Upper lobe of left lung (tissue), 6 donors: ENCODE results near the gene HIBADH. TPM values are rescaled to one million over a fixed set of nuclear protein-coding genes. Genes with fewer than 3 reads are reported as not detected.
A peak's percentile ranks its signal among the peaks of the same experiment; 100 is the strongest.

Source experiments
- ATAC-seq, 2 donors: fragments of 200-7000 bp; cut with Tn5 transposase; one replicate each; pipeline ENCODE4 v1.9.1; 2022; ENCODE audit warnings: mild to moderate bottlenecking in 2 of 2, moderate library complexity in 2 of 2; ENCODE audit not compliant: low FRiP score in 2 of 2
- DNase-seq, 2 donors: peaks; one replicate each; pipeline ENCODE4 v3.0.0-alpha.2; 2019 to 2020
- H3K27ac ChIP-seq, 4 donors: fragments of 200-600 bp; sonication (generic); one replicate each; pipeline ENCODE4 v1.5.1; 2016 to 2019
- H3K27me3 ChIP-seq, 4 donors: fragments of 200-600 bp; sonication (generic); one replicate each; pipeline ENCODE4 v1.5.1; 2017 to 2019
- H3K36me3 ChIP-seq, 4 donors: fragments of 200-600 bp; sonication (generic); one replicate each; pipeline ENCODE4 v1.5.1; 2016 to 2019
- H3K4me1 ChIP-seq, 4 donors: fragments of 200-600 bp; sonication (generic); one replicate each; pipeline ENCODE4 v1.5.1; 2018 to 2019
- H3K4me3 ChIP-seq, 4 donors: fragments of 200-600 bp; sonication (generic); one replicate each; pipeline ENCODE4 v1.5.1; 2017 to 2019; ENCODE audit warnings: mild to moderate bottlenecking in 2 of 4, moderate library complexity in 1 of 4
- H3K9me3 ChIP-seq, 4 donors: fragments of 200-600 bp; sonication (generic); one replicate each; pipeline ENCODE4 v1.5.1; 2018 to 2019
- EP300 ChIP-seq, 4 donors: sonication (generic); formaldehyde crosslinking; IDR thresholded peaks; one replicate each; pipeline ENCODE4 v1.5.1; 2017; ENCODE audit warnings: antibody characterized with exemption in 4 of 4, control low read depth in 2 of 4
- POLR2A ChIP-seq, 4 donors: fragments of 450-650 bp; IDR thresholded peaks; one replicate each; pipeline ENCODE4 v1.5.1; 2016 to 2017; ENCODE audit warnings: antibody characterized with exemption in 4 of 4, mild to moderate bottlenecking in 2 of 4
- POLR2AphosphoS5 ChIP-seq, 2 donors: sonication (generic); formaldehyde crosslinking; IDR thresholded peaks; one replicate each; pipeline ENCODE4 v1.5.1; 2017; ENCODE audit warnings: antibody characterized with exemption in 2 of 2
- WGBS, 2 donors: methylation state at CpG; one replicate each; pipeline ENCODE4 v1.1.5; 2017 to 2018; 5-methylcytosine and 5-hydroxymethylcytosine counted together
- total RNA-seq, 6 donors: library from RNA; depleted of rRNA in 4 of 6; stranded (reverse); fragments of >200 nt in 4 of 6; gene quantifications; one replicate each; pipeline versions ENCODE4 v1.1.0 to v1.2.1, GENCODE V29; 2016 to 2021
- TF ChIP-seq, protein P1 (sequence below), 6 experiments: fragments of 450-650 bp in 4 of 6; fragments of 200-600 bp in 2 of 6; sonication (generic) in 2 of 6; IDR thresholded peaks; one replicate each; pipeline ENCODE4 v1.5.1; 2016 to 2019; ENCODE audit warnings: antibody characterized with exemption in 6 of 6
- donor health status: DM: no; HTN: no; CAD: no; lungs with moderate emphysema.
- donor health status: DM: no; HTN: yes; CAD: no; lungs with severe emphysema.

The HIBADH gene
- total RNA-seq, 6 donors from 2014 or later, result 7.4 to 26.1 (median 21.8) TPM

DNA sequence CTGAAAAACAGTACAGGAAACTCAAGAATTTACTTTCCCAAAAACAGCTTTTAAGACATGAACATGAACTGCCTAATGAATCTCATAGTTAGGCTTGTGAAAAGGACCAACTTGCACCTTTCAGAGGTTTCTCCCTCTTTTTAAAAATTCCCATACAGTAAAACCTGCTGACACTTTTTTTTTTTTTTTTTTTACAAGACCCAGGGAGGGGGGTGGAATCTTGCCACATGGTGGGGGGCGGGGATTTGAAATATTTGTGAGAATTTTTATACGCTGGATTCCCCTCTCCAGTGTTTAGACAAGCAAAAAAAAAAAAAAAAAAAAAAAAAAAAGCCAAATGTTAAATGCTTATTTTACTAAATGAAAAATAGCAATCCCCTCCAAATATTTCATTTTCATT lies 57.4 kb downstream of the HIBADH start:
- H3K9me3 ChIP-seq, result no peaks in the 10 kb centered on the region
- peak overlapping the region in 1 of 4 donors; percentile 7 for H3K4me3 ChIP-seq
- DNase-seq, result no peak
- TF ChIP-seq POLR2A (IDR thresholded peaks at IDR 0.05) (no peak), EP300 (IDR thresholded peaks at IDR 0.05) (no peak), POLR2AphosphoS5 (IDR thresholded peaks at IDR 0.05) (no peak)
- TF ChIP-seq, protein P1, sequence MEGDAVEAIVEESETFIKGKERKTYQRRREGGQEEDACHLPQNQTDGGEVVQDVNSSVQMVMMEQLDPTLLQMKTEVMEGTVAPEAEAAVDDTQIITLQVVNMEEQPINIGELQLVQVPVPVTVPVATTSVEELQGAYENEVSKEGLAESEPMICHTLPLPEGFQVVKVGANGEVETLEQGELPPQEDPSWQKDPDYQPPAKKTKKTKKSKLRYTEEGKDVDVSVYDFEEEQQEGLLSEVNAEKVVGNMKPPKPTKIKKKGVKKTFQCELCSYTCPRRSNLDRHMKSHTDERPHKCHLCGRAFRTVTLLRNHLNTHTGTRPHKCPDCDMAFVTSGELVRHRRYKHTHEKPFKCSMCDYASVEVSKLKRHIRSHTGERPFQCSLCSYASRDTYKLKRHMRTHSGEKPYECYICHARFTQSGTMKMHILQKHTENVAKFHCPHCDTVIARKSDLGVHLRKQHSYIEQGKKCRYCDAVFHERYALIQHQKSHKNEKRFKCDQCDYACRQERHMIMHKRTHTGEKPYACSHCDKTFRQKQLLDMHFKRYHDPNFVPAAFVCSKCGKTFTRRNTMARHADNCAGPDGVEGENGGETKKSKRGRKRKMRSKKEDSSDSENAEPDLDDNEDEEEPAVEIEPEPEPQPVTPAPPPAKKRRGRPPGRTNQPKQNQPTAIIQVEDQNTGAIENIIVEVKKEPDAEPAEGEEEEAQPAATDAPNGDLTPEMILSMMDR (IDR thresholded peaks at IDR 0.05), result no peak
- no peaks in the 10 kb centered on the region for H3K27me3 ChIP-seq
- no peak for ATAC-seq
- WGBS, 2 donors, result 80 to 86% methylated on average over 2 of the region's 2 CpGs
- peaks cover 0 to 7% (median 2%) of the 10 kb centered on the region in 4 donors for H3K4me1 ChIP-seq
- H3K36me3 ChIP-seq, result no peaks in the 10 kb centered on the region
- H3K27ac ChIP-seq, result no peak overlapping the region

- H3K9me3 ChIP-seq, result no peaks in the 10 kb centered on the region
- no peaks in the 10 kb centered on the region for H3K36me3 ChIP-seq
- ATAC-seq, result no peak
- DNase-seq, result no peak
- WGBS, 2 donors, result 93 to 95% methylated on average over 2 of the region's 2 CpGs
- H3K27me3 ChIP-seq, result no peaks in the 10 kb centered on the region
- peaks cover 0 to 7% (median 2%) of the 10 kb centered on the region in 4 donors for H3K4me1 ChIP-seq
- no peak overlapping the region for H3K4me3 ChIP-seq
- TF ChIP-seq EP300 (IDR thresholded peaks at IDR 0.05), result no peak
- no peak overlapping the region for H3K27ac ChIP-seq
Observed at GRCh38 chr7:27603813-27604212, 58.9 kb downstream of the HIBADH start.

DNA sequence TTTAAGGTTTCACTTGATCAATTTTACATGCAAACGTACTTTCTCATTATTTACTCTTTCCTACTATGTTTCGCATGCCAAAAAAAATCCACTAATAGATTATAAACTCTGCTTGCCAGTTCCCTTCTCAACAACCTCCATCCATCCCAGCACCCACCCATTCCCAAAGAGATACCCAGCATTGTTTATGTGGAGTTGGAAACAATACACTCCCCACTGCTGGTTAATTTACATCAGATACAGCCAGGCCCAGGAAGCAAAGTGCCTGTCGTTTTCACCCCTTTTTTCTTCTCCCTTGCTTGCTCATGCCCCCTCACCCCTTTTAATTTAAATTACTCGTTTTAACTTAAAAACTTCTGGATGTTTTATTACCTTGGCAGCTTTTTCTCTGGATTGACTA lies 59.9 kb downstream of the HIBADH start:
- H3K9me3 ChIP-seq, result no peaks in the 10 kb centered on the region
- TF ChIP-seq EP300 (IDR thresholded peaks at IDR 0.05), result no peak
- no peak for TF ChIP-seq POLR2AphosphoS5 (IDR thresholded peaks at IDR 0.05)
- TF ChIP-seq, protein P1 (IDR thresholded peaks at IDR 0.05), result no peak
- no peak for TF ChIP-seq POLR2A (IDR thresholded peaks at IDR 0.05)
- H3K4me3 ChIP-seq, result no peak overlapping the region
- DNase-seq (no peak), ATAC-seq (no peak)
- peaks cover 0 to 7% (median 2%) of the 10 kb centered on the region in 4 donors for H3K4me1 ChIP-seq
- no peak overlapping the region for H3K27ac ChIP-seq
- no peaks in the 10 kb centered on the region for H3K36me3 ChIP-seq
- 54 to 70% methylated on average over 4 of the region's 4 CpGs for WGBS, 2 donors
- no peaks in the 10 kb centered on the region for H3K27me3 ChIP-seq

GRCh38 chr7:27601217-27601616 lies 61.5 kb downstream of the HIBADH start:
- H3K9me3 ChIP-seq, result no peaks in the 10 kb centered on the region
- ATAC-seq (no peak), DNase-seq (no peak)
- no peak for TF ChIP-seq POLR2A (IDR thresholded peaks at IDR 0.05)
- TF ChIP-seq EP300 (IDR thresholded peaks at IDR 0.05), result no peak
- TF ChIP-seq, protein P1 (IDR thresholded peaks at IDR 0.05), result no peak
- no peak for TF ChIP-seq POLR2AphosphoS5 (IDR thresholded peaks at IDR 0.05)
- WGBS, 2 donors, result 95 to 99% methylated on average over 2 of the region's 2 CpGs
- H3K36me3 ChIP-seq, result no peaks in the 10 kb centered on the region
- H3K27ac ChIP-seq, result no peak overlapping the region
- H3K4me3 ChIP-seq, result no peak overlapping the region
- H3K27me3 ChIP-seq, result no peaks in the 10 kb centered on the region
- peaks cover 0 to 3% (median 0%) of the 10 kb centered on the region in 4 donors for H3K4me1 ChIP-seq

GRCh38 chr7:27600247-27600646 lies 62.4 kb downstream of the HIBADH start:
- TF ChIP-seq POLR2AphosphoS5 (IDR thresholded peaks at IDR 0.05) (no peak), EP300 (IDR thresholded peaks at IDR 0.05) (no peak), POLR2A (IDR thresholded peaks at IDR 0.05) (no peak)
- TF ChIP-seq, protein P1 (IDR thresholded peaks at IDR 0.05), result no peak
- Histone ChIP-seq H3K4me1 (no peaks in the 10 kb centered on the region), H3K4me3 (no peak overlapping the region), H3K27me3 (no peaks in the 10 kb centered on the region), H3K27ac (no peak overlapping the region), H3K9me3 (no peaks in the 10 kb centered on the region), H3K36me3 (no peaks in the 10 kb centered on the region)
- ATAC-seq, result no peak
- no peak for DNase-seq
- 94 to 97% methylated on average over 1 of the region's 1 CpG for WGBS, 2 donors
